ENCODE data around the gene HMGB3.

The HMGB3 gene

GRCh38 chrX:150966742-150967141, 16.4 kb upstream of the HMGB3 start:
- TF ChIP-seq CTCF (IDR thresholded peaks at IDR 0.05), result no peak
- Histone ChIP-seq H3K27ac (no peak overlapping the region), H3K36me3 (no peaks in the 10 kb centered on the region)

GRCh38 chrX:150967786-150968185, 15.3 kb upstream of the HMGB3 start:
- Histone ChIP-seq H3K9me3 (no peaks in the 10 kb centered on the region), H3K36me3 (no peaks in the 10 kb centered on the region), H3K4me3 (ENCODE audit: low read depth in 1 of 2, low read length in 1 of 2) (no peak overlapping the region), H3K27me3 (no peaks in the 10 kb centered on the region), H3K4me1 (ENCODE audit: control insufficient read depth in 1 of 2, insufficient read depth in 1 of 2, low read depth in 1 of 2, low read length in 1 of 2) (no peaks in the 10 kb centered on the region), H3K27ac (no peak overlapping the region)
- TF ChIP-seq CTCF (IDR thresholded peaks at IDR 0.05), result no peak

More at GRCh38 chrX:150966742-150967141, 16.4 kb upstream of the HMGB3 start:
- H3K4me3 ChIP-seq (ENCODE audit: low read depth in 1 of 2, low read length in 1 of 2), result no peak overlapping the region
- no peaks in the 10 kb centered on the region for H3K27me3 ChIP-seq
- no peaks in the 10 kb centered on the region for H3K4me1 ChIP-seq (ENCODE audit: control insufficient read depth in 1 of 2, insufficient read depth in 1 of 2, low read depth in 1 of 2, low read length in 1 of 2)
- no peaks in the 10 kb centered on the region for H3K9me3 ChIP-seq

- Histone ChIP-seq H3K36me3 (no peaks in the 10 kb centered on the region), H3K27ac (no peak overlapping the region), H3K4me3 (ENCODE audit: low read depth in 1 of 2, low read length in 1 of 2) (no peak overlapping the region), H3K27me3 (no peaks in the 10 kb centered on the region), H3K9me3 (no peaks in the 10 kb centered on the region), H3K4me1 (ENCODE audit: control insufficient read depth in 1 of 2, insufficient read depth in 1 of 2, low read depth in 1 of 2, low read length in 1 of 2) (no peaks in the 10 kb centered on the region)
- TF ChIP-seq CTCF (IDR thresholded peaks at IDR 0.05), result no peak
Measured at GRCh38 chrX:150968862-150969720, 14.0 kb upstream of the HMGB3 start.

GRCh38 chrX:150972450-150972849, 10.7 kb upstream of the HMGB3 start:
- H3K4me1 ChIP-seq (ENCODE audit: control insufficient read depth in 1 of 2, insufficient read depth in 1 of 2, low read depth in 1 of 2, low read length in 1 of 2), result no peaks in the 10 kb centered on the region
- H3K9me3 ChIP-seq, result no peaks in the 10 kb centered on the region
- H3K4me3 ChIP-seq (ENCODE audit: low read depth in 1 of 2, low read length in 1 of 2), result no peak overlapping the region
- no peaks in the 10 kb centered on the region for H3K27me3 ChIP-seq
- H3K27ac ChIP-seq, result no peak overlapping the region
- no peak for TF ChIP-seq CTCF (IDR thresholded peaks at IDR 0.05)
- no peaks in the 10 kb centered on the region for H3K36me3 ChIP-seq

- Histone ChIP-seq H3K27ac (no peak overlapping the region), H3K4me1 (ENCODE audit: control insufficient read depth in 1 of 2, insufficient read depth in 1 of 2, low read depth in 1 of 2, low read length in 1 of 2) (no peaks in the 10 kb centered on the region), H3K27me3 (no peaks in the 10 kb centered on the region), H3K9me3 (no peaks in the 10 kb centered on the region), H3K4me3 (ENCODE audit: low read depth in 1 of 2, low read length in 1 of 2) (no peak overlapping the region), H3K36me3 (no peaks in the 10 kb centered on the region)
- no peak for TF ChIP-seq CTCF (IDR thresholded peaks at IDR 0.05)
Measured at GRCh38 chrX:150975655-150976390, 7.3 kb upstream of the HMGB3 start.
